ENCODE measurements around the gene BEND3. TPM values are rescaled to one million over a fixed set of nuclear protein-coding genes. Genes with fewer than 3 reads are reported as not detected.

Gene BEND3
- total RNA-seq, 2 experiments from 2014 or later = 5.8 to 6.3 TPM

DNA sequence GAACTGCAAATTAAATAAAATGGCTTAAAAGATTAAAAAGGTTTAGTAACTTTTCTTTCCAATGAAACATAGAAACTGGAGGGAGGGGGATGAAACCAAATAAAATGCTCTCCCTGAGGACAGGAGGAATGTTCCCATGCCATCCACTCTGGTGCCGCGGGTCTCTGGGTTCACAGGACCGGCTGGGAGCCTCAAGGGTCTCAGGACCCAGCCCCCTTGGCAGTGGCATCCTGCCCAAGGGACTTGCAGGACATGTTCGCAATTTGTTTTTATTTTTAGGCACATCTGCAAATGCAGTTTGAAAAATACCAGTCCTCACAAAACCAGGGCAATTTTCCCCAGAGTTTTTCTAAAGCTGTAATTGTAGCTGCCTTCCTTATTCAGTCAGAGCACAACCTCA lies 7.5 kb downstream of the BEND3 start:
- DNase-seq (no peak), ATAC-seq (no peak)
- H3K36me3 Mint-ChIP-seq (ENCODE audit: low read depth) = no peaks in the 10 kb centered on the region
- CTCF ChIA-PET = no interaction called here
- intact Hi-C loops (cut with micrococcal nuclease) = no loop called here
- no peaks in the 10 kb centered on the region for H3K27me3 Mint-ChIP-seq
- TF ChIP-seq, protein P1, sequence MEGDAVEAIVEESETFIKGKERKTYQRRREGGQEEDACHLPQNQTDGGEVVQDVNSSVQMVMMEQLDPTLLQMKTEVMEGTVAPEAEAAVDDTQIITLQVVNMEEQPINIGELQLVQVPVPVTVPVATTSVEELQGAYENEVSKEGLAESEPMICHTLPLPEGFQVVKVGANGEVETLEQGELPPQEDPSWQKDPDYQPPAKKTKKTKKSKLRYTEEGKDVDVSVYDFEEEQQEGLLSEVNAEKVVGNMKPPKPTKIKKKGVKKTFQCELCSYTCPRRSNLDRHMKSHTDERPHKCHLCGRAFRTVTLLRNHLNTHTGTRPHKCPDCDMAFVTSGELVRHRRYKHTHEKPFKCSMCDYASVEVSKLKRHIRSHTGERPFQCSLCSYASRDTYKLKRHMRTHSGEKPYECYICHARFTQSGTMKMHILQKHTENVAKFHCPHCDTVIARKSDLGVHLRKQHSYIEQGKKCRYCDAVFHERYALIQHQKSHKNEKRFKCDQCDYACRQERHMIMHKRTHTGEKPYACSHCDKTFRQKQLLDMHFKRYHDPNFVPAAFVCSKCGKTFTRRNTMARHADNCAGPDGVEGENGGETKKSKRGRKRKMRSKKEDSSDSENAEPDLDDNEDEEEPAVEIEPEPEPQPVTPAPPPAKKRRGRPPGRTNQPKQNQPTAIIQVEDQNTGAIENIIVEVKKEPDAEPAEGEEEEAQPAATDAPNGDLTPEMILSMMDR (IDR thresholded peaks at IDR 0.05) = no peak
- H3K4me3 Mint-ChIP-seq = no peak overlapping the region
- POLR2A ChIA-PET = interaction anchor here (0.8 kb wide), 1 partner anchor 9 kb away, joined by 3 read pairs; no protein-coding TSS in a partner anchor
- H3K4me1 Mint-ChIP-seq (ENCODE audit: low read depth) = no peaks in the 10 kb centered on the region
- H3K9me3 Mint-ChIP-seq = no peaks in the 10 kb centered on the region
- H3K27ac Mint-ChIP-seq = no peak overlapping the region

DNA sequence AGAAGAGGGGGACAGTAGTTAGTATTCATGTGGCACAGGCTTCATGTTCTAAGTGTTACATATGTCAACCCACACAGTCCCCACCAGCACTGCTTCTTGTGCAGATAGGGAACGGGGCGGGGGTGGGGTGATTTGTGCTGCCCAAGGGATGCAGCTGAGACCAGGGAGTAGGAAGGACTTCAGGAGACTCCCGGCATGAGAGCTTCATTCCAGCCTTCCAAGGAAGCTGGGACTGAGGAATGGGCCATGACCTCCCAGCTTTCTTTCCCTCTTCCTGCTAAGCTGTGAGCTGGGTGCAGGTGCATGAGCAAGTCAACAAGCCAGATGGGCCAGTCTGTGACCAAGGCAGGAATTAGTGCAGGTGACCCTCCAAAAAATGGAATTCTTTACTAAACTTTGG lies 9.2 kb downstream of the BEND3 start:
- H3K27ac Mint-ChIP-seq = no peak overlapping the region
- TF ChIP-seq, protein P1 (IDR thresholded peaks at IDR 0.05) = no peak
- no peak for DNase-seq
- H3K27me3 Mint-ChIP-seq = no peaks in the 10 kb centered on the region
- no peak for ATAC-seq
- no peak overlapping the region for H3K4me3 Mint-ChIP-seq
- no peaks in the 10 kb centered on the region for H3K9me3 Mint-ChIP-seq
- intact Hi-C loops (cut with micrococcal nuclease) = no loop called here
- H3K36me3 Mint-ChIP-seq (ENCODE audit: low read depth) = no peaks in the 10 kb centered on the region
- H3K4me1 Mint-ChIP-seq (ENCODE audit: low read depth) = no peaks in the 10 kb centered on the region
- ChIA-PET POLR2A (no interaction called here), CTCF (no interaction called here)

DNA sequence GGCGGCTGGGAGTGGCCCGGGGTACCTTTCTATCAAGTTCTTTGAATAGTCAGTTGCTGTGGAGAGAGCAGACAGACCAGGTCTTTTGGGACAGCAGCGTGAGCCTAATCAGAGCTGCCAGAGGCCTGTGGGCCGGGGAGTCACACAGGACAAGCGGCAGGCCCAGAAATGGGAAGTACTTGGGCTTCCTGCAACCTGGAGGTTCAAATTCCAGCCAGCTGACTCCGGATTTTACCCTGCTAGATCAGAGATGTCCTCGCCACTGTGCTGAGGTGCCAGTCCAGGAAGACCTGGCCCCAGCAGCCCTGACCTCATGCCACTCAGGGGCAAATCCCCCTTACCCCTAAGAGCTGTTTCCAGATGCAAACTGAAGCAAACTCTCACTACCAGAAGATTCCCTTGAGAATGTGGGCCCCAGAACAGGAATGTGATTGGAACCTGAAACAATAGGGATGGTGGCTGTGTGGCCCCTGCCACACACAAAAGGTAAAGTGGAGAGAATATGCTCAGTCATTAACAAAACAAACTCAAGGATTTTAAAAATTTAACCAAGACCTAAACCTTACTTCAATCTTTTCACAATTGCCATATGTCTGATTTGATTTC lies 9.7 kb downstream of the BEND3 start:
- Mint-ChIP-seq H3K9me3 (no peaks in the 10 kb centered on the region), H3K27ac (no peak overlapping the region), H3K27me3 (no peaks in the 10 kb centered on the region), H3K4me1 (ENCODE audit: low read depth) (no peaks in the 10 kb centered on the region), H3K4me3 (no peak overlapping the region), H3K36me3 (ENCODE audit: low read depth) (no peaks in the 10 kb centered on the region)
- intact Hi-C loops (cut with micrococcal nuclease) = no loop called here
- CTCF ChIA-PET = no interaction called here
- no peak for ATAC-seq
- POLR2A ChIA-PET = no interaction called here
- no peak for DNase-seq
- TF ChIP-seq, protein P1 (IDR thresholded peaks at IDR 0.05) = no peak

GRCh38 chr6:107103082-107103481 lies 12.2 kb downstream of the BEND3 start:
- Mint-ChIP-seq H3K9me3 (no peaks in the 10 kb centered on the region), H3K27ac (no peak overlapping the region), H3K27me3 (no peaks in the 10 kb centered on the region), H3K36me3 (ENCODE audit: low read depth) (peaks cover 2% of the 10 kb centered on the region), H3K4me3 (no peak overlapping the region), H3K4me1 (ENCODE audit: low read depth) (peaks cover 10% of the 10 kb centered on the region)
- DNase-seq (no peak), ATAC-seq (no peak)
- intact Hi-C loops (cut with micrococcal nuclease) = no loop called here
- TF ChIP-seq, protein P1 (IDR thresholded peaks at IDR 0.05) = no peak
- POLR2A ChIA-PET = no interaction called here
- CTCF ChIA-PET = interaction anchor here (2.0 kb wide), 1 partner anchor 11 kb away, joined by 7 read pairs; no protein-coding TSS in a partner anchor

- H3K9me3 Mint-ChIP-seq = no peaks in the 10 kb centered on the region
- H3K27me3 Mint-ChIP-seq = no peaks in the 10 kb centered on the region
- ChIA-PET POLR2A (no interaction called here), CTCF (interaction anchor here (2.0 kb wide), 1 partner anchor 11 kb away, joined by 7 read pairs; no protein-coding TSS in a partner anchor)
- peaks cover 10% of the 10 kb centered on the region for H3K4me1 Mint-ChIP-seq (ENCODE audit: low read depth)
- intact Hi-C loops (cut with micrococcal nuclease) = no loop called here
- H3K4me3 Mint-ChIP-seq = no peak overlapping the region
- ATAC-seq = no peak
- DNase-seq = no peak
- TF ChIP-seq, protein P1 (IDR thresholded peaks at IDR 0.05) = no peak
- no peak overlapping the region for H3K27ac Mint-ChIP-seq
- H3K36me3 Mint-ChIP-seq (ENCODE audit: low read depth) = peaks cover 6% of the 10 kb centered on the region
These were observed 12.9 kb downstream of the BEND3 start for GRCh38 chr6:107102414-107102805.

Data from activated CD8-positive, alpha-beta T cell treated with anti-CD3 and anti-CD28 coated beads for 36 hours (primary cell).